HG02870 (cell line): ENCODE results near the gene SYNPO2.
"Not testable (repeated sequence)": the region's sequence is repeated elsewhere in the genome, so short reads cannot be mapped to it uniquely, and the experiment has no call there.

Source experiments
- ATAC-seq: cut with Tn5 transposase; IDR thresholded peaks from one replicate; pipeline ENCODE4 v1.9.1; 2021; ENCODE audit warnings: mild to moderate bottlenecking, moderate library complexity; ENCODE audit not compliant: unreplicated experiment

Gene SYNPO2

DNA sequence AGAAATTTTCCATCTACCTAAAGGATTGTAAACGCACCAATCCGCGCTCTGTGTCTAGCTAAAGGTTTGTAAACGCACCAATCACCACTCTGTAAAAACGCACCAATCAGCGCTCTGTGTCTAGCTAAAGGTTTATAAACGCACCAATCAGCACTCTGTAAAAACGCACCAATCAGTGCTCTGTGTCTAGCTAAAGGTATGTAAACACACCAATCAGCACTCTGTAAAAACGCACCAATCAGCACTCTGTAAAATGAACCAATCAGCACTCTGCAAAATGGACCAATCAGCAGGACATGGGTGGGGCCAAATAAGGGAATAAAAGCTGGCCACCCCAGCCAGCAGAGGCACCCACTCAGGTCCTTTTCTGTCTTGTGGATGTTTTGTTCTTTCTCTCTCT is 10.1 kb upstream of the SYNPO2 start:
- not testable (repeated sequence) for ATAC-seq

DNA sequence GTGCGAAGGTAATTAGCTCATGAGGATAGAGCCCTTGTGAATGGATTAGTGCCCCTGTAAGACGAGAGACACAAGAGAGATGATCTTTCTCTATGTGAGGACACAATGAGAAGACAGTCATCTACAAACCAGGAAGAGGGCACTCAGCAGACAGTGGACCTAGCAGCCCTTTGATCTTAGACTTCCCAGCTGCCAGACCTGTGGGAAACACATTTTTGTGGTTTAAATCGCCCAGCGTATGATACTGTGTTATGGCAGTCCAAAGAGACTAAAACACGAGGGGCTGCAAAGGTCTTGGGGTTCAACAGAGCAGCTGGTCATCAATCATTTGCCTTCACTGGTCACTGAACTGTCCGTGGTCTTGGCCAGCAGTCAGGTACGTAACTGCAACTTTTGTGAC is 9.2 kb upstream of the SYNPO2 start:
- ATAC-seq, result no peak

DNA sequence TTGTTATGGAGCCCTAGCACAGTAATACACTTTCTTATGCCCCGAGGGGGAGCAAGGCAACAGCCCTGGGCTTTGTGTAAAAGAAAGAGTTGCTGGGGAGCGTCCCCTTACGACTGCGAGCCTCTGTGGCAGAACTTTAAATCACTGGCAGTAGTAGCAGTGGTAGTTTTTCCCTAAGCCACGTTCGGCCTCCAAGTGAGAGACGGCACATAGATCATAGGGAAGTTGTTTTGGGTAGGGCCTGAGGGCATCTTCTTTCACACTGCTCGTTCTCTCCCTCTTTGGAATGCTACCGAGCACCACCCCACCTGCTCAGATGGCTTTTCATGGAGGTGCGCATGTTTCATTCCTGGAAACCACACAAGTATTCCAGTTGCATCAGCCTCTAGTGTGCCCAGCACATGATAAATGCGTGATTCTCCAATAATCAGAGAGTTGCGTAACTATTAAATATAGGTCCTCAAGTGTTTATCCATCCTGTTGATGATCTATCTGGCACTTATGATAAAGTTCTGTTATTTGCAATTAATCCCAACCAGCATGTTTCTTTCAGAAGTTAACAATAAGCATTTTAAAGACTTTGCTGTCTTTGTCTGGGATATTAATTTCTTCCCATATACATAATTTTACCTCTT is 7.0 kb upstream of the SYNPO2 start:
- ATAC-seq, result no peak

DNA sequence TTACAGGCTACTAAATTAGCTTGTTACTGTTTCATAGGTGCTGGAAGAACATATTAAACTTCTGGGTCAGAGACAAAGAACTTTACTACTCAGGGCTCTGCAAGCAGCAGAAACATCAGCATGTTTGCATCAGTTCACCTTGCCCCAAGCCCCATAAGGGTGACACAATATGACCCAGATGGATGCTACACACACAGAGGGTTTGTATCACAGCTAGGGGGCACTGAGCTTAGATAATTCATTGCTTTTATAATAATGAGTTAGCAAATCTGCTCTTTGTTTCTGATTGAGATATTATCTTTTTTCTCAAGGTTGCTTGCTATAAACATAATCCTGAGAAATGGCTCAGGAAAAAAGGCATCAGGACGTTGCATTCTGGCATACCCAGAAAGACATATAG is 4.8 kb upstream of the SYNPO2 start:
- ATAC-seq, result no peak

DNA sequence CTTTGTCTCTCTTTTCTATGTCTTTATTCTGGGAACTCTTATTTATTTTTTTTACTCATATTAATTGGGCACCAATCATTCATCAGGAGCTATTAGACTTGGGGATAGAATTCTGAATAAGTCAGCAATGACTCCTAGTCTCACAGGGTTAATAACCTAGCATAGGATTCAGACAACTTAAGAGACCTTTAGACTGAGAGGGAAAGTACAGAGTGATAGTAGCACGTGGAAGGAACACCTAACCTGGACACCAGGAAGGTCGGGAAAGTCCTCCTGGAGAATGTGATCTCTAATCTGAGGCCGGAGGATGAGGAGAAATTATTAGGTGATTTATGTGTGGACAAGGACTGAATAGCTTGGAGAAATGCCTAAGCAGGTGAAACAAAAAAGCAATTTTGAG is 3.9 kb upstream of the SYNPO2 start:
- no peak for ATAC-seq

DNA sequence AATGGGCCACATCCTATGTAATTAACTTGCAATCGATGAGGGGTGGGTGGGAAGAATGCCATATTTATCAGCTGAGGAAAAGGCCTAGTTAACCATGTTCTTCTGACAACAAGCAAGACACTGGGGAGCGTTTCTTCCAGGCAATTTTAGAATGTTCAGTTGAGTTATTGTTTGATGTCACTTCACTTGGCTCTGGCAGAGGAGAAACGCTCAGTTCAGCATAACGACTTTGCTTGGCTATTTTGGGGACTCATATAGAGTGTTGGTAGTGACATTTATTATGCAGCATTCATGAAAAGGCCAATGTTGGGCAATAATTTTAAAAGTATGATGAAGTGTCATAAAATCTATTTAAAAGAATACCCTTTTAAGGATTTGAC is 648 bp downstream of the SYNPO2 start:
- ATAC-seq, result no peak

DNA sequence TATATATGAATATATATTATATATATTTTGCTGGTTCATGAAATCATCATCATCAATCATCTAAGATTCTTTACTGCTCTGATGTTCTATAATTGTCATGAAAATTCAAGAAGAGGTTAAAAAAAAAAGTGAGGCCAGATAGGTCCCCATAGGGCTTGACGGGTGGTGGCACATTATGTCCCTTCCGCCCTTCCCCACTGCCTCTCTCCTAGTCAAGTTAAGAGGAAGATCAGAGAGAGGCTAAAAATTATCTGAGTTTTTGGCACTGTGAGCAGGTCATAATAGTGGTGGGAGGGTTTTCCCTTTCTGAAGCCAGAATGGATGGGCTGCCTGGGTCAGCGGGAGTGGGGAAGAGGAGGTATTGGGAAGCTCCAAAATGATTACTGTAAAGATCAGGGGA is 5.4 kb downstream of the SYNPO2 start:
- no peak for ATAC-seq

DNA sequence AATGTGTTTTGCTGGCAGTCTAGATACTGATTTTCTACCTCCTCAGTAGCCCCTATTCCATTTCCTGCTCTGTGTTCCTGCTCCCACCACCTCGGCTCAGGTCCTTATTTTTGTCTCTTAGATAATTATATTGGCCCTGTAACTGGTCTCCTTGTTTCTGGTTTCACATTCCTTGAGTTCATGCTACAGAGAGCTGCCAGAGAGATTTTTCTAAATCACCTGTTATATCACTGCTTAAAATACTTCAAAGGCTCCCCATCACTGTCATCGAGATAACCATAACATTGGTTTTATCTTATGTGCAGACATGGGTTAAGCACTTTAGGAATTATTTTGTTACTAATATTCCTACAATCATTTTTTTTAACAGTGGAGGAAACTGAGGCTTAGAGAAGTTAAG is 9.6 kb downstream of the SYNPO2 start:
- ATAC-seq, result no peak

DNA sequence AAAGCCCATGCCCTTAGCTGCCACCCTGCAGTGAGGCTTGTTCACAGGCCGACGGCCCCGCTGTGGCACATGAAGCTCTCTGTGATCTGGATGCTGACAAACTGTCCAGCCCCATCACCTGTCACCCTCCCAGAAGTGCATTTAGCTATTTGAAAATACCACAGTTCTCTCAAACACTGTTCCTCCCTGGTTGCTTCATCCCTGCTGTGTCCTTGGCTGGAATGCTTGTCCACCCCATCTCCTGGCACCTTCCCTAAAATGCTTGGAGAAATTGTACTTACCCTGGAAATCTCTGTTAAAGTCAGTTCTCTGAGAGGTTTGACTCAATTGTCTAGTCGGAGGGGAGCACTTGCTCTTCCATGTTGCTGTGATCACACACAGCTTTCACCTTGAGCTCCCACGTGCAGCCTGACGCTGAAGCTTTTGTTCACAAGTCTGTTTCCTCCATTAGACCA is 10.1 kb downstream of the SYNPO2 start:
- no peak for ATAC-seq

DNA sequence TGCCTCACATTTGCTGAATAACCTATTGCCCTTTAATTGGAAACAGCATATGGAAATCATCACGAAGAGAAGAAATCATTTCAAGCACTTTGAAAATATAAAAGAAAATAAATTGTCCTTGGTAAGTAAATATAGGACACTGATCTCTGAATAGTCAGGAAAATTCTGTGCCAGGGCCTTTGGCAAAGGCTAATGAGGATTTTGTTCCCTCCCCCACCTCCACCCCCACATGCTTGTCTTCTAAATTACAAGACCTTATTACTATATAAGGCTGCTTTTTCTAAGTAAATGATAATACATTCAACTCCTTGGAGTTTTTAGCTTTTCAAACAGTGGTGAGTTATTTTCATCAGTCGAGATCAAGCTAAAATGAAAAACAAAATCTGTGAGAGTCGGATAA is 15.8 kb downstream of the SYNPO2 start:
- ATAC-seq, result no peak

DNA sequence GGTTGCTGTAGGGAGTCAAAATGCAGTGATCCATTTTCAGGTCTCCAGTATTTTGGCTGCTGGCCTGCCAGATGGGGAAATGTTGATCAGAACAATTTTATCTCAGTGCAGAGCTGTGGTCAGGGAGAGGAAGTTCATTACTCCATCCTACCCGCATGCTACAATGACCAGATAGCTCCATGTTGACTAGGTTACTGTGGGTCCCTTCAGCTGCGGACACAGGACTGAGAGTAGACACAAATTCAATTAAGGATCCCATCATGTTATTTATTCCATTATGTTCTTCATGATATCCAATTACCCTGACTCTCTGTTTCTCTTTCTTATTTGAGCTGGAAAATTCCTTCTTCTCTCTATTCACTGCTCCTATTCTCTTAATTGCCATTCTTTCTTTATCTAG is 16.3 kb downstream of the SYNPO2 start:
- no peak for ATAC-seq

DNA sequence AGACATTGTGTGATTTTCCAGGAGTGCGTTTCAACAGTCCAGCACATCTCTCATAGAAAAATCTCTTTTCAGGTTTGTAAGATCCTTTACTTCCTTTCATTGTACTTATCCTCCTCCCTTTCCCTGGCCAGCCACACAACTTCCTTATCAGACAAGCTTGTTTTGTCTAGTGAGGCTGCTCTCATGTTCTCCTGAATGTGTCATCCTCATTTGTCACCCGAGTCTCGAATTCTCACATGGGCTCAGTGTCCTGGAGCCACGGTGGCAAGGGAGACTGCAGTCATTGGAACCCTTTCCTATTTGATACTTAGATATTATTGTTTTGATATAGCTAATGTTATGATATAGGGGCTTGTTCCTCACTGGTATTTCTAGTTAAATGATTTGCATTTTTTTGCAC is 16.9 kb downstream of the SYNPO2 start:
- ATAC-seq, result no peak

DNA sequence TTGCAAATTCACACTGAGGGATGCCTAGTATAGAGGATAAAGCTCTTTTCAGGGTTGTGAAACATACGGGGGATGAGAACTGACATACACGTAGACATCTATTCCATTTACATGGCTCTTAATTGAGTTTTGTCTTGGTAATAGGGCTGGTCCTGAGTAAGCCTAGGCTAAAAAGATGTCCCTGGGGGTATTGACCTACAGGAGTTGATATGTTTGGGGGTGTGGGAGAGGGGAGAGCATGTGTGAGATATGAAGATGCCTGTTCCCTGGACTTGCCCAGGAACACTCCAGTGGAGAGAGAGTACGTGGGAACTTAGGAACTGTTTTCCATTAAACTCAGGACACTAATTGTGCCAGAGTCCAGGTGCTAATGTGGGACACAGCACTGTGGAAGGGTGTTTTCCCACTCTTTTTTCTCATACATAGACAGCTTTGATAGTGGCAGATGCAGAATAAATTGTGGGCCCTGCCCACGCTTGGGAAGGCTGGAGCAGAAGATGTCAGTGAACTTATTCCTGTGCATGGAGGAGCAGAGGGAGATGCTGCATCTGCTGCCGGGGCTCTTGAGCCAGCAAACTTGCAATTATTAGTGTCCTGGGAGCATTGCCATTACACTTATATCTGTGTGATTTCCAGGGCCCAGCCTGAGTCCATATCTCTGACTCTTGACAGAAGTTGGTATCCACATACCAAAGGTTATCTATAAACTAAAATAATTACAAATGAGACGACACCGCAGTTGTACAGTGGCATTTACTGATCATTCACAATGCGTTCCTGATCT is 20.7 kb downstream of the SYNPO2 start:
- no peak for ATAC-seq

DNA sequence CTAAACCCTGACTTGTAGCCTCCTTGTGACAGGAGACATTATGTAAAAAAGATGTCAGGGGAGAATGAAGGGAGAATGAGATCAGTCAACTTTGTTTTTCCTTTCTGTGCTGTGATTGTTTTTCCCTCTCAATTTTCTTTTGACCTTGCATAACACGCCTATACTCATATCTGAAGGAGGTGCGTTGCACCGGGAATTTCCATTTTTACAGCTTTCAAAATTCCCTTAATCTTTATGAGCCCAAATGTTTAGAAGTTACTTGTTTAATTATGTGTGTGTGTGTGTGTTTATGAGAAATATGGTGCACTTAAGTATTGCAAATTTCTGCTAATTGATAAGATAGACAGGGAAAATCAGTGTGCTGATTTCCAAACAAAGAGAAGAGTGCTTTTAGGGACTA is 21.6 kb downstream of the SYNPO2 start:
- no peak for ATAC-seq

DNA sequence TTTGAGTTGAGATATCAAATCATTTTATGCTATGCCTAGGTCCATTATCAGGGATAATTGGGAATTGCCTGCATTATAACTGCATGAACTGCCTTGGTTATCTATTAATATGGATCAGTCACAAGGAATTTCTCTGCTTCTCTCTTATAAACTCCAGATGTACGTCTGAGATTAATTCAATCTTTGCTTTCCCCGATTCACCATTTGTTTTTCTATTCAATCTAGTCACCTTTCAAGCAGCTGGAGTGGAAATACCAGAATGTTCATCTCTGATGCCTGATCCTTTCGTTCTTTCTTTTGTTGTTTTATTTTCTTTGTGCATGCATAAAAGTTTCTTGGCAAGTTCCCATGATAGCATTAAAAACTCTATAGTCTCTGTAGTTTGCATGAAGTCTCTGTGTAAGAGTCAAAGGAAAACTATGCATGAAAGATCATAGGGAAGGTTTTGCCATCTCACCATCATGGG is 22.6 kb downstream of the SYNPO2 start:
- ATAC-seq, result no peak

DNA sequence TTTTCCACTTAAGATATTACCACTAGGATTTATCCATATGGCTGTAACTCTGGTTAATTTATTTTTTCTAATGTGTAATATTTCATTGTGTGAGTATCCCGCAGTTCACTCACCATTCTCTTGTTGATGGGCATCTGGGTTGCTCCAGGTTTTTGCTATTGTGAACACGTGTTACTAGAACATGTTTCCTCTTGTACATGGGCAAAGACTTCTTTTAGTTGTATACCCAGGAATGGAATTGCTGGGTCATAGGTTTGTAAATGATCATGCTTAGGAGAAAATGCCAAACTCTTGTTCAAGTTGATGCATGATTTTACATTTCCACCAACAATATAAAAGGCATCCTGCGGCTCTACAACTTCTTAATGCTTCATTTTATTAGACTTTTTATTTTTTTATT is 26.8 kb downstream of the SYNPO2 start:
- ATAC-seq, result no peak

DNA sequence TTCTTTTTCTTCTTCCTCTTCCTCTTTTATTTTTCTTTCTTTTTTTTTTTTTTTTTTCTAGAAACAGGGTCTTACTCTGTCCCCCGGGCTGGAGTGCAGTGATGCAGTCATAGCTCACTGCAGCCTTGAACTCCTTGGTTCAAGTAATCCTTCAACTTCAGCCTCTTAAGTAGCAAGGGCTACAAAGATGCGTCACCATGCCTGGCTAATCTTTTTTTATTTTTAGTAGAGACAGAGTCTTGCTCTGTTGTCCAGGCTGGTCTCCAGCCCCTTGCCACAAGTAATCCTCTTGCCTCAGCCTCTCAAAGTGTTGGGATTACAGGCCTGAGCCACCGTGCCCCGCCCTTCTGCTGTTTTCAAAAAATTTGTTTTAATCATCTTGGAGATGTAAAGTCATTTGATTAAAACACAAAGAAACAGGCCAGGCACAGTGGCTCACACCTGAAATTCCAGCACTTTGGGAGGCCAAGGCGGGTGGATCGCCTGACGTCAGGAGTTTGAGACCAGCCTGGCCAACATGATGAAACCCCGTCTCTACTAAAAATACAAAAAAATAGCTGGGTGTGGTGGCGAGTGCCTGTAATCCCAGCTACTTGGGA is 28.1 kb downstream of the SYNPO2 start:
- no peak for ATAC-seq

DNA sequence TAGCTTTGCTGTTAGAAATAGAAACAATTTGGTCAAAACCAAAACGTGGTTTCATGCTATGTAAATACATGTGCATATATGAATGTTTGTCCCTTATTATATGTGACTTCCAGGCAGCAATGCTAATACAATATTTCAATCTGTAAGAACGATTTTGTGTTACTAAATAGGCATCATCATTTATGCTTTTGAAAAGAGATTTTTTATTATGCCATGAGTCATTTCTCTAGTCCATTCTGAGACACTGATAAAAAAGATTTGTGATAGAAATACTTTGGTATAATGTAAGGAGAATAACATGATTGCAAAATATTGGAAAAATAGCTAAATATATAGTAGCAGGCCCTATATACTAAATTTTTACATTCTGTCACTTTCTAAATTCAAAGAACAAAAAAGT is 28.9 kb downstream of the SYNPO2 start:
- ATAC-seq, result no peak

DNA sequence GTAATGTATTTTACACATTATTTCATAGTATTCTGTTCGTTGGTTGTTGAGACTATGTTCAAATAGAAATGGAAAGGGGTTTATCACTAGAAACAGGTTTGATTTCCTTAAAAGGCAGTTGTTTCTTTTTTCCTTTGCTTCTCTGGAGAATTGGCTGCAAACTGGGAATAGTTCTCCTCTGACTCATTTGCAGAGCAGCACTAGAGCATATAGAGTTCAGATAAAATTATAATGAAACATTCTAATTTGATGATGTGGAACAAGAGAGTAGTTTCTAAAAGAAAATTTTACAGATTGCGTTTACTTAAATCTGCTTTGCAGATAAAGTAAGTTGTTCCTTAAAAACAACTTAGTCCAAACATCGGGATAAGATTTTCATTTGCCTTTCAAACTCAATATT is 29.7 kb downstream of the SYNPO2 start:
- ATAC-seq, result no peak

DNA sequence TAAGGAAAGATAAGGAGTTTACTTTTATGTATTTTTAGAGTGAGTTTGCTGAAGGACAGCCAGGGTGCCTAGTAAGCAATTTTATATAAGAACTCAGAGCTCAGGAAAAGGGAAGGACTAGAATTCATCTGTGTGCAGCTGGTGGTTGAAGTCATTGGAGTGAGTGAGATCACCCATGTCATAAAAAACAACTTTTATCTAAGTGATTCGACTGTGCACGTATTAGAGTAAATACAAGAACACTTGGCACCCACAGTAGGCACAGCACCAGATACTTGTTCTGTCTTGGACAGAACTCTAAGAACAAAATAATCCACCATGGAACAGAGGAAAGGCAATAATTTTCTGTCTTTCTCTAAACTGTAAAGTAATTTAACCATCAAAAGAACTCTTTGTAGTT is 31.6 kb downstream of the SYNPO2 start:
- ATAC-seq, result no peak

DNA sequence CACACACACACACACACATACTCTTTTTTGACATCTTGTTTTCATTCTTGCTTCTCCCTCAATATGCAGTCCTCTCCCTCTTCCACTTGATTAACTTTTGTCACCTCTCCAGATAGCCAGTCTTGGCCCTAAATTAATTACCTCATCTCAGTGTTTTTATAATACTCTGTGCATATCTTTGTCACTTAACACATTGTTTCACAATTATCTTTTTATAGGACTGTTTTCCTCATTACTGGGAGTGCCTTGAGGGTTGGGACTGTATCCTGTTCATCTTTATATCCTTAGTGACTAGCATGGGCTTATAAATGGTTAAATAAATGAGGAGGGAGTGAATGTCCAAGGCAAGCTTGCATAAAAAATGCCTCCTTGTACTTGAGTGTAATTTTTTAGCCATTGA is 33.1 kb downstream of the SYNPO2 start:
- no peak for ATAC-seq

DNA sequence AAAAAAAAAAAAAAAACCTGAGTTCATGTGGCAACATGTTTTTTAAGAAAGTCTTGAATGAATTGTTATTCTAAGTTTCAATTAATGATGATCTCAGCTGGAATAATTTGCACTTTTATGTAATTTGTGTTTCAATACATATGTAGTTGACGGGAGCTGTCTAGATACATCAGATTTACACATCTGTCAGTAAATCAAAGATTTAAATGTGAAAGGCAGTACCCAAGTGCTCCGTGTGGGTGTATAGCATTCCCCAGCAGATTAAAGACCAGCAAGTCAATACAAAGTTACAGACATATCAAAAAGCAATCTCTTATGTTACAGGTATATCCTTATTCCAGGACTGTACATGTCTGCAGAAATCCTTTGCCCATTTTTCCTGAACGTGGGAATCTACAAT is 35.2 kb downstream of the SYNPO2 start:
- ATAC-seq, result no peak
